Fibroblast of pulmonary artery (primary cell): Measurements from ENCODE around the gene LIN52.

Source experiments
- DNase-seq: peaks from one replicate; pipeline ENCODE4 v3.0.0-alpha.2; 2010; ENCODE audit warnings: low read depth
- H3K4me3 ChIP-seq: replicated peaks from 2 replicates; pipeline ENCODE4 v1.5.1; 2011; ENCODE audit warnings: low read depth, mild to moderate bottlenecking, control low read depth, low read length, moderate library complexity
- TF ChIP-seq, protein P1 (sequence below): IDR thresholded peaks from 2 replicates; pipeline ENCODE4 v1.5.1; 2011; ENCODE audit warnings: mild to moderate bottlenecking, control low read depth, low read length, inconsistent platforms; ENCODE audit errors: missing control alignments

LIN52 gene

DNA sequence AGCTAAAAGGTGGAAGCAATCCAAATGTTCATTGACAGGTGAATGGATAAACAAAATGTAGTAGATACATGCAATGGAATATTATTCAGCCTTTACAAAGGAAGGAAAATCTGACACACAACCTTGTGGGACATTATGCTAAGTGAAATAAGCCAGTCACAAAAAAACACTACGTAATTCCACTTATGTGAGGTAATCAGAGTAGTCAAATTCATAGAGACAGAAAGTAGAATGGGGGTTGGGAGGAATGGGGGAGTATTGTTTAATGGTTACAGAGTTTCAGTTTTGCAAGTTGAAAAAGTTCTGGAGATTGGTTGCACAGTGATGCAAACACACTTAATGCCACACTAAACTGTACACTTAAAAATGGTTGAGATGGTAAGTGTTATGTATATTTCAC lies 62.8 kb downstream of the LIN52 start:
- TF ChIP-seq, protein P1, sequence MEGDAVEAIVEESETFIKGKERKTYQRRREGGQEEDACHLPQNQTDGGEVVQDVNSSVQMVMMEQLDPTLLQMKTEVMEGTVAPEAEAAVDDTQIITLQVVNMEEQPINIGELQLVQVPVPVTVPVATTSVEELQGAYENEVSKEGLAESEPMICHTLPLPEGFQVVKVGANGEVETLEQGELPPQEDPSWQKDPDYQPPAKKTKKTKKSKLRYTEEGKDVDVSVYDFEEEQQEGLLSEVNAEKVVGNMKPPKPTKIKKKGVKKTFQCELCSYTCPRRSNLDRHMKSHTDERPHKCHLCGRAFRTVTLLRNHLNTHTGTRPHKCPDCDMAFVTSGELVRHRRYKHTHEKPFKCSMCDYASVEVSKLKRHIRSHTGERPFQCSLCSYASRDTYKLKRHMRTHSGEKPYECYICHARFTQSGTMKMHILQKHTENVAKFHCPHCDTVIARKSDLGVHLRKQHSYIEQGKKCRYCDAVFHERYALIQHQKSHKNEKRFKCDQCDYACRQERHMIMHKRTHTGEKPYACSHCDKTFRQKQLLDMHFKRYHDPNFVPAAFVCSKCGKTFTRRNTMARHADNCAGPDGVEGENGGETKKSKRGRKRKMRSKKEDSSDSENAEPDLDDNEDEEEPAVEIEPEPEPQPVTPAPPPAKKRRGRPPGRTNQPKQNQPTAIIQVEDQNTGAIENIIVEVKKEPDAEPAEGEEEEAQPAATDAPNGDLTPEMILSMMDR: no peak
- DNase-seq: no peak
- H3K4me3 ChIP-seq: no peak overlapping the region

DNA sequence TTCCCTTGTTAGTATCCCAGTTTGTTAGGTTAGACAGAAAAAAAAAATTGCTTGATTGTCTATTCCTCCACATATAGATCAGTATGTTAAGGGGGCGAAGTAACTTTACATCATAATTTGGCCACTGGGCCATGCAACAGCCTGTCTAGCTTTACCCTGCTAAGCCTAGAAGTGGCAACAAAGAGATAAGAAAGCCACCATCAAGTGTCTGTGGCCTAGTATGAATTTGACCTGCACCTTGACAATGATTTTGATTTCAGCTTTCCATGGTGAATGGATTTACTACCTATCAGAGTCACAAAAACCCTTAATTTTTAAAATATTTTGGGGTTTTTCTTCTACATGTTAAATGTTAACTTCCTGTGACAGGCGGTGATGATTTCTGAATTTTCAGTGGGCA lies 63.9 kb downstream of the LIN52 start:
- no peak for DNase-seq
- TF ChIP-seq, protein P1: no peak
- H3K4me3 ChIP-seq: no peak overlapping the region

DNA sequence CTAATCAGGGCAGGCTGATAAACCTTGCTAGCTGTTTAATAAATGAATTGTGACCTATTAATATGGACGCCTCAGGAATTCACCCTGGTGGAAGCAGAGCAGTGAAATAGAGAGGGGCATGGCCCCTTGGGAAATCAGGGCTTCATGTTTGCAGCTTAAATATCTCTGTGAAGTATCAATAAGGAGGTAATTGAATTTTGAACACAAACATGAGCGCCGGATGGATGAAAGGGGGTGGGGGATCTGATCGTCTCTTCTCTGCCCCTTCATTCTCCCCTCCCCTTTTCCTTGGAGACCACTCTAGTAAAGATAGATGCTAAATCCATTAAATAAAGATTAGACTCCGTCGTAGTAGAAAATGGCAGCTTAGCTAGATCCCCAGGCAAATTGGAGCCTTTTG lies 70.5 kb downstream of the LIN52 start:
- no peak overlapping the region for H3K4me3 ChIP-seq
- DNase-seq: no peak
- TF ChIP-seq, protein P1: no peak

DNA sequence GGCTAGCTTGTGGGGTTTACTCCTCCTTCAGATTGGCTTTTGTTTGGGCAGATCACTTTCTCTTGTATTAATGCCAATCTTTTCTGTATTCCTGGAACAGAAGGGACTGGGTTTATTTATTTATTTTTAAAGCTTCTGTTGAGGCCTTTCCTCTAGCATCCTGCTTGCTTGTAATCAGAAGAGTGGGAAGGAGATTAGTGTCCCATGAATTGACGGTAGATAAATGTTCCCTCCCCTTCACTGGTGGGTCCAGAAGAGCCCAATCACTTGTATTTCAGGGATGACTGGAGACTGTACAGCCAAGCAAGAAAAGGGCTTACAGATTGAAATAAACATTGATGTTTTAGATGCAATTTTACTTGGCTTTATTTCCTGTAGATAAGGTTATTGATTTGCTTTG lies 71.0 kb downstream of the LIN52 start:
- TF ChIP-seq, protein P1: no peak
- no peak for DNase-seq
- no peak overlapping the region for H3K4me3 ChIP-seq

DNA sequence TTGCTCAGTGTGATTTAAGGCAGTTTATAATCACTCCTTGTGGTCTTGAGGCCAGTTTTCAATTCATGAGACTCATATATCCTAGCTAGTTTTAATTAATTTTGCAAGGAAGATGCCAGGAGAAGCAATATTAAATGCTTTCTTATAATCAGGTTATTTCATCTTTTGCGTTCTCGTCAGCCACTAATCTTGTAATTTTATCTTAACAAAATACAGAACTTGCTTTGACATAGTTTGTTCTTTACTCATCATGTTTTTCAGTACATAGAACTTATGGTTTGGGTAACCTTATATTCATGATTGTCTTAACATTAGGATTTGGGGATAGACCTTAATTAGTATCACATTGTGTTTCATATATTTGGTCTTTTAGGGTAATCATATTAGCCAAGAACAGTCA lies 76.0 kb downstream of the LIN52 start:
- TF ChIP-seq, protein P1: no peak
- no peak overlapping the region for H3K4me3 ChIP-seq
- DNase-seq: no peak

DNA sequence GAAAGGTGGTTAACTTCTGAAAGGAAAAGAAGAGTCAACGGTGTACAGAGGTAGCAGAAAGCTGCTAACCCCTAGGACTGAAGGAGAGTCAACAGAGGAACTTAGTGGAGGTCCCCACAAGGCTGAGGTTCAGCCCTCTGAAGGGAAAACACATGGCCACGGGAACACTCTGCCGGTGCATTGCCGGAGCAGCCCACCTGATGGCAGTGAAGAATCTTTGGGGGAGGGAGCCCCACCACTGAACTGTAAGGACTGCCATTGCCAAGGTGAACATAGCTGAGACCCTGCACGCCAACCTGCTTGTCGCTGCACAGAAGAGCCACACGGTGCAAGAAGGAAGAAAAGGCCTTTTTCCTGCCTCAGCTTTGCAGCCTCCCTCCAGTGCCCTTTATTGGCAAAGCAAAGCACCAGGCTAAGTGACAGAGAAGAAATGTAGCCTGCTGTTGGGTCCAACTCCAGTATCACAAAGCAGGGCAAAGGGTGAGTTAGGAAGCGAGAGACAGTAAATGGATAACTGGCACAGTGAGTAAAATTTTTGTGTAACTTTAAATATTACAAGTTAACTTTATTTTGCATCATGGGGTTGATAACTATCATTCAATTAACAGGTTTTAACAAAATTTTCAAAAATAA lies 76.9 kb downstream of the LIN52 start:
- DNase-seq: no peak
- TF ChIP-seq, protein P1: no peak
- no peak overlapping the region for H3K4me3 ChIP-seq

DNA sequence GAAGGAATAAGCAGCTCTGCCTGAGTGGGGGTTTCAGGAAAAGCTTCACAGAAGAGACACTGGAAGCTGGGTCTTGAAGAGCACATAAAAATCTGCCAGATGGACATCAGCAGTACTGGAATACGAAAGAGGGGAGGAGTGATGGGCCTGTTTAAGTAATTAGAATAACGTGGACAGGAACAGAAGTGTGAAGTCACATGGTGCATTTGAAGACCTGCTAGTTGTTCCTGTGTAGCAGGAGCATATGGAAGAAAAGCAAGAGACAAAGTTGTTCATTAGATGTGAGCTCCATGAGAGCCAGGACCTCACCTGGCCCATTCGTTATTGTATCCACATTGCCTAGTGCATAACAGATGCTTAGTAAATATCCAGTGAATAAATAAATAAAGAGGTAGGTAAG lies 85.2 kb downstream of the LIN52 start:
- no peak overlapping the region for H3K4me3 ChIP-seq
- TF ChIP-seq, protein P1: no peak
- DNase-seq: no peak
